ENCODE results near the gene APOO. TPM values are rescaled to one million over a fixed set of nuclear protein-coding genes. Genes with fewer than 3 reads are reported as not detected.

Gene APOO
- total RNA-seq, 4 donors from 2014 or later, result 12.1 to 37.3 (median 30.8) TPM

GRCh38 chrX:23926015-23926414 is 18.3 kb upstream of the APOO start:
- intact Hi-C loops (cut with DNase I; ENCODE audit: low total_unique reads) (no loop called here), in situ Hi-C loops (cut with MboI; ENCODE audit: low sequenced_read_pairs in 4 of 4) (no loop called here)
- no peak for ATAC-seq
- no peak overlapping the region for H3K27ac ChIP-seq
- TF ChIP-seq POLR2A (IDR thresholded peaks at IDR 0.05) (no peak), CTCF (IDR thresholded peaks at IDR 0.05 in 4 of 5, conservative IDR thresholded peaks at IDR 0.05 in 1 of 5) (no peak)
- no peaks in the 10 kb centered on the region for H3K9me3 ChIP-seq
- H3K4me3 ChIP-seq, result no peak overlapping the region
- DNase-seq, result no peak
- H3K36me3 ChIP-seq, result no peaks in the 10 kb centered on the region
- H3K27me3 ChIP-seq, result no peaks in the 10 kb centered on the region
- no peaks in the 10 kb centered on the region for H3K4me1 ChIP-seq

- H3K4me1 ChIP-seq, result no peaks in the 10 kb centered on the region
- no peaks in the 10 kb centered on the region for H3K36me3 ChIP-seq
- ATAC-seq, result no peak
- no peak overlapping the region for H3K4me3 ChIP-seq
- DNase-seq, result no peak
- no peak overlapping the region for H3K27ac ChIP-seq
- in situ Hi-C loops (cut with MboI; ENCODE audit: low sequenced_read_pairs in 4 of 4) (loop anchor here in 3 of 4 donors (10.0 to 25.0 kb wide), 4 partner anchors 92 to 315 kb away; partner anchors contain the start of gene EIF2S3 (in 1 of the 3)), intact Hi-C loops (cut with DNase I; ENCODE audit: low total_unique reads) (no loop called here)
- TF ChIP-seq POLR2A (IDR thresholded peaks at IDR 0.05) (no peak), CTCF (IDR thresholded peaks at IDR 0.05 in 4 of 5, conservative IDR thresholded peaks at IDR 0.05 in 1 of 5) (no peak)
- H3K27me3 ChIP-seq, result no peaks in the 10 kb centered on the region
- H3K9me3 ChIP-seq, result peaks cover 0 to 4% (median 0%) of the 10 kb centered on the region in 3 donors
Observed at GRCh38 chrX:23919706-23920320, 12.1 kb upstream of the APOO start.

GRCh38 chrX:23919148-23919547 is 11.4 kb upstream of the APOO start:
- H3K4me1 ChIP-seq, result no peaks in the 10 kb centered on the region
- H3K27ac ChIP-seq, result no peak overlapping the region
- in situ Hi-C loops (cut with MboI; ENCODE audit: low sequenced_read_pairs in 4 of 4), result loop anchor here in 3 of 4 donors (10.0 to 25.0 kb wide), 4 partner anchors 93 to 316 kb away; partner anchors contain the start of gene EIF2S3 (in 1 of the 3)
- no peak for DNase-seq
- H3K4me3 ChIP-seq, result no peak overlapping the region
- ATAC-seq, result no peak
- H3K36me3 ChIP-seq, result no peaks in the 10 kb centered on the region
- intact Hi-C loops (cut with DNase I; ENCODE audit: low total_unique reads), result no loop called here
- TF ChIP-seq POLR2A (IDR thresholded peaks at IDR 0.05), result no peak
- TF ChIP-seq CTCF (IDR thresholded peaks at IDR 0.05 in 4 of 5, conservative IDR thresholded peaks at IDR 0.05 in 1 of 5), result no peak
- H3K27me3 ChIP-seq, result no peaks in the 10 kb centered on the region
- H3K9me3 ChIP-seq, result peaks cover 0 to 4% (median 0%) of the 10 kb centered on the region in 3 donors

GRCh38 chrX:23911126-23911835 is 3.5 kb upstream of the APOO start:
- Histone ChIP-seq H3K27ac (no peak overlapping the region), H3K27me3 (no peaks in the 10 kb centered on the region), H3K9me3 (no peaks in the 10 kb centered on the region), H3K4me3 (no peak overlapping the region), H3K36me3 (no peaks in the 10 kb centered on the region), H3K4me1 (peaks cover 3 to 4% of the 10 kb centered on the region in 2 donors)
- no peak for ATAC-seq
- DNase-seq, result no peak
- intact Hi-C loops (cut with DNase I; ENCODE audit: low total_unique reads), result no loop called here
- in situ Hi-C loops (cut with MboI; ENCODE audit: low sequenced_read_pairs in 4 of 4), result loop anchor here in 3 of 4 donors (10.0 to 25.0 kb wide), 4 partner anchors 101 to 324 kb away; partner anchors contain the start of gene EIF2S3 (in 1 of the 3)
- TF ChIP-seq POLR2A (IDR thresholded peaks at IDR 0.05), result no peak
- no peak for TF ChIP-seq CTCF (IDR thresholded peaks at IDR 0.05 in 4 of 5, conservative IDR thresholded peaks at IDR 0.05 in 1 of 5)

Measured in gastrocnemius medialis (tissue), 4 donors.